NT2/D1 (cell line): ENCODE data around the gene DIS3L2.

Experiments
- YY1 ChIP-seq: IDR thresholded peaks from 2 replicates; pipeline ENCODE4 v1.6.1; 2011; ENCODE audit not compliant: insufficient read length, insufficient read depth
- ZNF274 ChIP-seq: IDR thresholded peaks from 2 replicates; pipeline ENCODE4 v1.6.1; 2011; ENCODE audit warnings: mild to moderate bottlenecking, low read depth, low read length

- TF ChIP-seq YY1: no peak
- no peak for TF ChIP-seq ZNF274
These were observed 300.3 kb downstream of the DIS3L2 start for GRCh38 chr2:232261776-232262175.
